ENCODE measurements around the gene TUBGCP2. TPM values are rescaled to one million over a fixed set of nuclear protein-coding genes. Genes with fewer than 3 reads are reported as not detected.

TUBGCP2 gene
- total RNA-seq, 2 donors from 2014 or later, result 47.8 to 55.8 TPM

DNA sequence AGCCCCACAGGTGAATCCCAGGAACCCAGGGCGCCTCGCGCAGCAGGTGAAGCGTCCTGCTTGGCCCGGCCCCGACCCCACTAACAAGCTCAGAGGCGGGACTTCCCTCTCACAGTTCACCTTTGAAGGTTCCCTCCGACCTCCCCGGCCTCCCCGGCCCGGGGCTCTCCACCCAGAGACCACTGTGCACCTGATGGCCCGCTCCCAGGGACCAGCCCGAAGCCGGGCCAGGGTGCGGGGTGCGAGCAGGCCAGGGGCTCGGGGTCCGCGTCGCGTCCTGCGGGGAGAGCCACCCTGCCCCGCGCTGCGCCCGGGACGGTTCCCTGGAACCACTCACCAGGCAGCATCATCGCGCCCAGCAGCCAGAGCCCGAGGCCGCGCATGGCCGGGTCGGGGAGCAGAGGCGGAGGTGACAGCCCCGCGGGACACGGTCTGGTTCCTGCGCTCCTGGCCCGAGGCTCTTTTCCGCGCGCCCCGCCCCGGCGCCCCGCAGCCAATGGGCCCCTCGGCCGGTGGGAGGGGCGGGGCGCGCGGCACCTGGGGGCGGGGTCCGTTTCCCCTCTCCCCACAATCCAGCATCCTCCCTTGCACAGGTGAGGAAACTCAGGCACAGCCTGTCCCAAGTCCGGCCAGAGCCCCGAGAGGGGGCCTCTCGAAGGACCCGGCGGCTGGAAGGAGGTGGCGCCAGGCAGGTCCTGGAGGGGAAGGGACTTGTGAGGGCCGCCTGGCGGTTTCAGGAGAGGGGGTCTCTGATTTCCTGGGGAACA lies 32.1 kb downstream of the TUBGCP2 start, which contains the start of gene ADAM8:
TSS of gene ADAM8 (minus strand) at position 434 of the 767 bp plus-strand sequence. CDS start at position 383, 51 bp downstream.
- no peaks in the 10 kb centered on the region for H3K27me3 Mint-ChIP-seq
- H3K4me1 Mint-ChIP-seq, result peaks cover 9% of the 10 kb centered on the region
- H3K4me3 Mint-ChIP-seq, result peak within 1 kb of the TSS; percentile 90
- peaks cover 44% of the 10 kb centered on the region for H3K36me3 Mint-ChIP-seq (ENCODE audit: low read depth)
- peak; percentile 61 for ATAC-seq (replicated peaks)
- H3K9me3 Mint-ChIP-seq, result no peaks in the 10 kb centered on the region
- H3K27ac Mint-ChIP-seq, result peak within 1 kb of the TSS; percentile 91

DNA sequence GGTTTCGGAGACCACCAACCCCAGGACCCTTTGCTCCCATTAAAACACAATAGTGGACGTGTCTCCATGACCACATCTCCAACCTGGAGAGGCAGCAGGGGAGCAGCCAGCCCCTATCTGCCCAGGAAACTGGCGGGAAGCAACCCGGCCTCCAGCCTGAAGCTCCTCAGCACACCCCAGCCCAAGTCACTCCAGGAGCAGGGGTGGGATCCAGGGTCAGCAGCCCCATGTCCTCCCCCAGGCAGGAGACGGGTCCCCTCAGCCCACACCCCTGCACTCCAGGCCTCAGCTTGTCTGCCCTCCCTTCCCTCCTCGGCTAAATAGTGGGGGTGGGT lies 32.6 kb downstream of the TUBGCP2 start:
- Mint-ChIP-seq H3K4me1 (peaks cover 9% of the 10 kb centered on the region), H3K27me3 (no peaks in the 10 kb centered on the region), H3K27ac (peak overlapping the region; percentile 91), H3K9me3 (no peaks in the 10 kb centered on the region), H3K36me3 (ENCODE audit: low read depth) (peaks cover 49% of the 10 kb centered on the region), H3K4me3 (peak overlapping the region; percentile 90)
- ATAC-seq (replicated peaks), result no peak

DNA sequence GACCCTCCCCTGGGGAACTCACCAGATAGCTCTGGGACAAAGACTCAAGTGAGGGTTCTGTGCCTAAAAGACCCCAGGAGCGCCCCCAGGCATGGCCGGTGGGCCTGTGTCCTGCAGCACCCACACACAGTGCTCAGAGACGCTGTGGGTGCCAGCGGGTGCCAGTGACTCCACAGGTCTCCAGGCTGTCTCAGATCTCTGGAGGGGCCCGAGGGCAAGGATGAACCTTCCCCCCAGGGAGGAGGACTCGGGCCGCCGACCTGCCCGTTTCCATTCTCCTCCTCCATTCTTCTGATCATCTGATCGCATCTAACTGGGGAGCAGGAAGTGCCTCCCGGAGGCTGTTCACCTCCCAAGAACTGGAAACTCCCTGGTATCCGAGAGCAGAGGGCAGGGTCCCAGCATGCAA lies 33.0 kb downstream of the TUBGCP2 start:
- Mint-ChIP-seq H3K4me3 (peak overlapping the region; percentile 90), H3K36me3 (ENCODE audit: low read depth) (peaks cover 53% of the 10 kb centered on the region), H3K27ac (peak overlapping the region; percentile 91), H3K27me3 (no peaks in the 10 kb centered on the region), H3K4me1 (peaks cover 9% of the 10 kb centered on the region), H3K9me3 (no peaks in the 10 kb centered on the region)
- peak; percentile 27 for ATAC-seq (replicated peaks)

DNA sequence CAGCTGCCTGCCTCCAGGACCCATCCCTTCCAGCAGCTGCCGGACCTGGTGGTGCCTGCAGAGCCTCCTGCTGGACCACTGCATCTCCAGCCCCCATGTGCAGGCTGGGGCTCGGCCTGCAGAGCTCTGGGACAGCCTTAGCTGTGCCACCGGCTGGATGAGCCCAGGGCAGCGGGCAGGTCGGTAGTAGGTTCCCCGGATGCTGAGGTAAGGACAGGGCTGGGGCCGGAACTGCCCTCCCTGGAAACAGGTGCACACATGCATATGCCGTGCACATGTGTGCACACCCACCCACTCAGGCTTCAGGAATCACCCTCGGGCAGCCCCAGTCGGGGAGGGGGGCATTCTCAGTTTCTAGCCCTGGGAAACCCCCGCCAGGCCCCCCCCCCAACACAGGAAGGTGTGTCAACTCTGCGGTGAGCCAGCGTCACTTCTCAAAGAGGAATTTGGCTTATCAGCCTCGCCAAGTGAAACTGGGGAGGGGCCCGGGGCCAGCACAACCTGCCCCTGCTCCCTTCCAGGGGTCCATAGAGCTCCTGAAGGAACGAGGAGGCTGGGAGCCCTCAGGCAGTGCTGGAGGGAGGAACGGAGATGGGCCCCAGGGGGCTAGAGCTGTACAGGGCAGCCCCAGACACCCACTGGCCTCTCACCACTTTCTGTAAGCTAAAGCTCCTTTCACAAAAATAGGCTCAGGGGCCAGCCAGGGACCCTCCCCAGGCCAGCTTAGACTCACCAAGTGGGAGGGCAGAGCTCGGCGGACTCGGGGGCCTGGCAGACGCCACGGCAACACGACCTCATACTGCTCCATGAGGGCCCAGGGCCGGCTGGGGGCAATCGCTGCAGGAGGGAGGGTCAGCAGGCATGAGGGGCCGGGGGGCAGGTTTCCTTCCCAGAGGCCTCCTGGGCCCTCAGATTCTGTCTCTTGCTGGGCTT lies 33.7 kb downstream of the TUBGCP2 start:
- no peaks in the 10 kb centered on the region for H3K9me3 Mint-ChIP-seq
- H3K4me1 Mint-ChIP-seq, result peaks cover 9% of the 10 kb centered on the region
- peak; percentile 65 for ATAC-seq (replicated peaks)
- H3K27ac Mint-ChIP-seq, result peak overlapping the region; percentile 91
- H3K4me3 Mint-ChIP-seq, result peak overlapping the region; percentile 90
- no peaks in the 10 kb centered on the region for H3K27me3 Mint-ChIP-seq
- H3K36me3 Mint-ChIP-seq (ENCODE audit: low read depth), result peaks cover 60% of the 10 kb centered on the region

DNA sequence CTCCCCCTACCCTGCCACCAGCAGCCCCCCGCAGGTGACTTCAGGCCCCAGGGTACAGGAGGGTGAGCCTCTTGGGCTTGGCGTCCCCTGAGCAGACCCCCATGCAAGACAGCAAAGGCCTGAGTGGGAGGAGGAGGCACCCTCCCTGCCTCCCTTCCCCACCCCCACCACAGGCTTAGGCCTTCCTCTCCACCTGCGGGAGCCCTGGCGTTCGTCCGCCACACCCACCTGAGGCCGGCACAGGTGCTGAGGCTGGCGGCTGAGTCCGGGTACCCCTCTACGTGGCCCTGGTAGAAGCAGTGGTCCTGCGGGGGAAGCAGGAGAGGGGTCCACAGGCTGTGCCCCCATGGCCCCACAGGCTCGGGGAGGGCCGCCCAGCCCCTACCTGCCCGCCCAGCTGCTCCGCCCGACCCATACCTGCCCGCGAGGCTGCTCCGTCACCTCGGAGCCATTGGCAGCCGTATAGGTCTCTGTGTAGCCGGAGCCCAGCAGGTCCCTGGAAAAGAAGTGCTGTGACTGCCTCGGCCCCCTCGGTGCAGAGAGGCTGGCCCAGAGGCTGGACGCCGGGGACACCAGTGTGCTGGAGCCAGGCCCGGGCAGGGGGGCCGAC lies 35.0 kb downstream of the TUBGCP2 start:
- H3K4me3 Mint-ChIP-seq, result no peak overlapping the region
- H3K27ac Mint-ChIP-seq, result no peak overlapping the region
- no peak for ATAC-seq (replicated peaks)
- H3K9me3 Mint-ChIP-seq, result no peaks in the 10 kb centered on the region
- H3K27me3 Mint-ChIP-seq, result no peaks in the 10 kb centered on the region
- H3K36me3 Mint-ChIP-seq (ENCODE audit: low read depth), result peaks cover 61% of the 10 kb centered on the region
- peaks cover 7% of the 10 kb centered on the region for H3K4me1 Mint-ChIP-seq

DNA sequence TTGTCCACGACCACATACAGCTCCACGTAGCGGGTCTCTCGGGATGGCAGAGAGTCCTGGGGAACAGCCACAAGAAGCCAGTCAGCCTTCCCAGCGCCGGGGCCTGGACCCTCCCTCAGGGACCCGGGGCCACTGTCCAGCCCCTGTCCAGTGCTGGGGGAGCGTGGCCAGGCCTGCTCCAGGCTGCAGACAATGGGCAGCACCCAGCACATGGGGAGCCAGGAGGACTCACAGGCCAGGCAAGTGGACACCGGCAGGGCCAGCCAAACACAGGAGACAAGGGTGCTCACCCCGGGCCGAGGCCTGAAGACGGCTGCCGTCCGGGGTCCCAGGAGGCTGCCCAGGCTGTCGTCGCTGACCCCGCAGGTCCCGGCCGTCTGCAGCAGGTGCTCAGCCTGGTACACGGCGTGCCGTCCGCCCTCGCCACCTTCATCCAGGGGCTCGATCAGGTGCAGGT lies 35.7 kb downstream of the TUBGCP2 start:
- no peaks in the 10 kb centered on the region for H3K9me3 Mint-ChIP-seq
- H3K4me3 Mint-ChIP-seq, result no peak overlapping the region
- H3K4me1 Mint-ChIP-seq, result peaks cover under 1% of the 10 kb centered on the region
- no peak for ATAC-seq (replicated peaks)
- H3K27ac Mint-ChIP-seq, result no peak overlapping the region
- peaks cover 56% of the 10 kb centered on the region for H3K36me3 Mint-ChIP-seq (ENCODE audit: low read depth)
- no peaks in the 10 kb centered on the region for H3K27me3 Mint-ChIP-seq

DNA sequence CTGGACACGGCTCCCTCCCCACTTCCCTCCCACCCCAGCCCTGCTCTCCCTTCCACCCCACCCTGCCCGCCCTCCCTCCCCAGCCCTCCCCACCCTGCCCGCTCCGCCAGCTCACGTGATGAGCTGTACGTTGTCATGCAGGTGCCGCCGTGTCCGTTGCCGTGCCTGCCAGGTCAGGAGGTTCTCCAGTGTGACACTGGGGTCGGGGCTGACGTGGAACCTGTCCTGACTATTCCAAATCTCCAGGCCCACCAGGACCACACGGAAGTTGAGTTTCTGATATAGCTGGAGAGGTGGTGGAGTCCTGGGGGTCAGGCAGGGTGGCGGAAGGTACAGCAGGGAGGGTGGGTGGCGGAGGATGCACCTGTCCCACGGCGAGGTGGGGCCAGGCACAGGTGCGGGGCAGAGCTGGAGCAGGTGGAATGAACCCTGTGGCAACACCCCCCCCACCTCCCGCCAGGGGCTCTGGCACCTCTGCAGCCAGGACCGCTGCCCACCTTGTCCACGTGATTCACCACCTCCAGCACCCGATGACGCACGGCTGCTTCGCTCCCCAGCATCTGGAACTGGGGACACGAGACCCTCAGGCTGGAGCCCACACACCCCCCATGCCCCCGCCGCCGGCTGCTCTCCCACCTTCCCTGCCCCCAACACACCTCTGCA lies 36.2 kb downstream of the TUBGCP2 start:
- Mint-ChIP-seq H3K4me3 (no peak overlapping the region), H3K27me3 (no peaks in the 10 kb centered on the region), H3K27ac (no peak overlapping the region), H3K36me3 (ENCODE audit: low read depth) (peaks cover 56% of the 10 kb centered on the region), H3K4me1 (no peaks in the 10 kb centered on the region), H3K9me3 (no peaks in the 10 kb centered on the region)
- no peak for ATAC-seq (replicated peaks)

DNA sequence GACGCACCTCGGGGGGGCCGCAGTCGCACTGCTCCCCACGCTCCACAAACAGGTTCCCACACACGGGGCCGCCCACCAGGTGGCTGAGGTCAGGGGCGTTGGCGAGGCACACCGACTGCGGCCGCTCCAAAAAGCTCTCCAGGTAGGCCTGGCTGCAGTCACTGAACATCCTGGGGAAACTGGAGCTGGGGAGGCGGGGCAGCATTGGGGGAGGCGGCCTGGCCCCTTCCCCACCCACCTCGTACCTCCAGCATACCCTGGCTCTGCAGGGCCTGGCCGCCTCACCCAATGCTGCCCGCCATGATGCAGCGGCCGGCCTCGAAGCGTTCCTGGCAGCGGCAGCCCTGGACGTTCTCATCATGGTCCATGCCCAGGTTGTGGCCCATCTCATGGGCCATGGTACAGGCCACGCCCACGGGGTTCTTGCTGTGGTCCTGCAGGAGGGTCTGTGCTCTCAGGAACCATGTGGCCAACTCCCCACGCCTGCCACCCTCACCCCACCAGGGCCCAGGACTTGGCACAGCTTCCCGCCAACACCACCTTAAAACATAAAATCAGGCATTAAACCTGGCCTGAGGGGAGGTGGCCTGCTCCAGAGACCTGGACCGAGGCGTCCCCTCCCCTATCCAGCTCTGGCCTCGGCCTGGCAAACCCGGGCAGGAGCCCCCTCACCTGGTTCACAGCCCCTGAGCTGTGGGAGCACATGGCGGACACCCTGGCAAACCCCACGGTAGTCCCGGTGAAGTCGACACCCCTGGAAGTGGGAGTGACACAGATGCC lies 37.0 kb downstream of the TUBGCP2 start:
- Mint-ChIP-seq H3K36me3 (ENCODE audit: low read depth) (peaks cover 56% of the 10 kb centered on the region), H3K4me3 (no peak overlapping the region), H3K27me3 (no peaks in the 10 kb centered on the region), H3K27ac (no peak overlapping the region), H3K9me3 (no peaks in the 10 kb centered on the region), H3K4me1 (no peaks in the 10 kb centered on the region)
- ATAC-seq (replicated peaks), result no peak

DNA sequence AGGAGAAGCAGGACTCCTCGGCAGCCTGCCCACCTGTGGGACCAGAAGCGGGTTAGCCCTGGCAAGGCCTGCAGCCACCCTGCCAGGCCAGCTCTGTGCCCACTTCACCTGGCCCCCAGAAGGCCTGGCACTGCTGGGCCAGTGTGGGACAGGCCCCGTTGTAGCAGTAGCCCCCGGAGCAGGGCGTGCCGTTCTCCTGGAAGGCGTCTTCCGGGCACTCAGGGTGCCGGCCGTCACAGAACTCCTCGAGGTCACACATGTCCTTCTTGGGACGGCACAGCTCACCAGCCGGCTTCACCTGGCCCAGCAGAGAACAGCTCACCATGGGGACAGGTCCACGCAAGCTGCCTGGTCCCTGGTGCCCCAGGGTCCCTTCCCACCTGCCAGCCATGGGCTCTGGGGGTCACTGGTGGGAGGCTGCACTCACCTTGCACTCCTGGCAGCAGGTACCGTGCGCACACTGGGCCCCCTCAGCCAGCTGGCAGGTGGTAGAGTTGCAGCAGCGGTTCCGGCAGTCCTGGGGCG lies 37.8 kb downstream of the TUBGCP2 start:
- Mint-ChIP-seq H3K4me3 (no peak overlapping the region), H3K36me3 (ENCODE audit: low read depth) (peaks cover 56% of the 10 kb centered on the region), H3K4me1 (no peaks in the 10 kb centered on the region), H3K27me3 (no peaks in the 10 kb centered on the region), H3K9me3 (no peaks in the 10 kb centered on the region), H3K27ac (no peak overlapping the region)
- ATAC-seq (replicated peaks), result no peak

DNA sequence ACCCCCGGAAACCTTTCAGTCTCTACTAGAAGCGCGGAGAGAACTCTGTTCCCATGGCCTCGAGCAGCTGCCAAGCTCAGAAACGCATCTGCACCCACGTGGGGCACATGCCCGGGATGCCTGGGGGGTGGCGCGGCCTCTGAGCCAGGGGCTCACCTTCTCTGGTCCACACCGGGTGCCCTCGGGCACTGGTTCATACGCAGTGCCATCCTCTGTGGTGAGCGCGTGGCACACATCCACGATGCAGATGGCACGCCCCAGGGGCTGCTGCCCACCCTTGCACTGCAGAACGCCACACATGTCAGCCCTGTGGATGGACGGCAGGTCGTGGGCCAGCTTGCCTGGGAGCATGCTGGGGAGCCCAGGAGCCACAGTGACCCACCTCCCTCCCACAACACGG lies 38.5 kb downstream of the TUBGCP2 start:
- peaks cover 56% of the 10 kb centered on the region for H3K36me3 Mint-ChIP-seq (ENCODE audit: low read depth)
- no peak overlapping the region for H3K27ac Mint-ChIP-seq
- H3K27me3 Mint-ChIP-seq, result no peaks in the 10 kb centered on the region
- H3K4me1 Mint-ChIP-seq, result no peaks in the 10 kb centered on the region
- H3K9me3 Mint-ChIP-seq, result no peaks in the 10 kb centered on the region
- no peak overlapping the region for H3K4me3 Mint-ChIP-seq
- ATAC-seq (replicated peaks), result no peak

DNA sequence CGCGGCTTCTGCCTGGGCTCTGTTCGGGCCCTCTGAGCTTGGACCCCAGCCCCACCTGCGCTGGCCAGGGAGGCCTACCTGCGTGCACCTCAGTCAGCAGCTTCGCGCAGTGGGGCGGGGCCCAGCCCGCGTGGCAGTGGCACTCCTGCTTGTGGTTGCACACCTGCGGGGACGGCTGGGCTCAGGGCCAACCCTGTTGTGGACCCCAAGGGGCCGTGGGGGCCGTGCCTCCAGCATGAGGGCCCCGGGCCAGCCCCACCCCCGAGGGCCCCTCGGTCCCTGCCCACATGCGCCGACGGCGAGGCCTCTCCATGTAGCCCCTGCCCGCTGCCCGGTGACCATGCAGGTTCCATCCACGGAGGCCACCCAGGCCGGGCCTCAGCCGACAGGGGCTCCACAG lies 39.3 kb downstream of the TUBGCP2 start:
- Mint-ChIP-seq H3K4me3 (no peak overlapping the region), H3K4me1 (peaks cover 4% of the 10 kb centered on the region), H3K36me3 (ENCODE audit: low read depth) (peaks cover 54% of the 10 kb centered on the region), H3K27ac (no peak overlapping the region), H3K27me3 (no peaks in the 10 kb centered on the region), H3K9me3 (no peaks in the 10 kb centered on the region)
- no peak for ATAC-seq (replicated peaks)

DNA sequence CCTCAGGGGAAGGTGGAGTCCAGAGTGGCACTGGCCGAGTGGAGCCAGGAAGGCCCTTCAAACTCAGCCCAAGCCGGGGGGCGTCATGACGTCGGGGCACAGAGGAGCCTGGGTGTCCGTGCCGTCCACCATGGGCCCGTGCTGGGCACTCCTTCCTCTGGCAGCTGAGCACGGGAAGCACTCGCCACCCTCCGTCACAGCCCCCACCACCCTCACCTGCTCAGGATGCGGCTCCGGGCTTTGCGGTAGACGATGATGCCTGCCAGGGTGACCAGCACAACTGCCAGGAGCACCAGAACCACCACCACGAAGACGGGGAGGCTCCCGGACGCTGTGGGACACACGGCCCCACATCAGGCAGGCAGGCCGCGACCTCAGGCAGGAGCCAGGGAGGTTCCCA lies 40.1 kb downstream of the TUBGCP2 start:
- no peaks in the 10 kb centered on the region for H3K9me3 Mint-ChIP-seq
- no peak for ATAC-seq (replicated peaks)
- peaks cover 7% of the 10 kb centered on the region for H3K4me1 Mint-ChIP-seq
- H3K27me3 Mint-ChIP-seq, result no peaks in the 10 kb centered on the region
- H3K27ac Mint-ChIP-seq, result no peak overlapping the region
- no peak overlapping the region for H3K4me3 Mint-ChIP-seq
- peaks cover 63% of the 10 kb centered on the region for H3K36me3 Mint-ChIP-seq (ENCODE audit: low read depth)

DNA sequence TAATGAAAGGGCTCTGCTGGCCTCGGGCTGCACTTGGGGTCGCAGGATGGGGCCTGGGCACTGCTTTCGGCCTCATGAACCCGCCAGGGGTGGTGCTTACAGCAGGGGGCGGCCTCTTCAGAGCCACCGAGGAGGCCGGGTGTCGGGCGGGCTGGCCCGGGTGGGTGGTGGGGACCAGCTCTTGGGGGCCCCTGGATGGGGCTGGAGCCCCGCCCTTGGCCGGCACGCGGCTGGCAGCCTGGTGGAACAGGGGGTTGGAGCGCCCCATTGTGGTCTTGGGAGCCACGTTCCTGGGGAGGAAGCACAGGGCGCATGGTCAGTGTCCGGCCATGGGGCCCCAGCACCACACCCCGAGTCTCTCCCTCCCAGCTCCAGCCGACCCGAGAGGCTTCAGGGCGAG lies 40.8 kb downstream of the TUBGCP2 start:
- H3K4me3 Mint-ChIP-seq, result no peak overlapping the region
- no peak for ATAC-seq (replicated peaks)
- H3K27me3 Mint-ChIP-seq, result no peaks in the 10 kb centered on the region
- H3K36me3 Mint-ChIP-seq (ENCODE audit: low read depth), result peaks cover 63% of the 10 kb centered on the region
- H3K27ac Mint-ChIP-seq, result no peak overlapping the region
- H3K9me3 Mint-ChIP-seq, result no peaks in the 10 kb centered on the region
- peaks cover 7% of the 10 kb centered on the region for H3K4me1 Mint-ChIP-seq
